ENCODE measurements around the gene TSPAN33.
"Not testable (repeated sequence)": the region's sequence is repeated elsewhere in the genome, so short reads cannot be mapped to it uniquely, and the experiment has no call there.

Gene TSPAN33

GRCh38 chr7:129212126-129212525 lies 67.6 kb downstream of the TSPAN33 start:
- Histone ChIP-seq H3K9me3 (0 out of 2 replicates have a peak, but pooled peaks cover 3% of the 10 kb centered on the region), H3K27me3 (no peaks in the 10 kb centered on the region), H3K4me3 (ENCODE audit: low read depth, low read length) (no peak overlapping the region), H3K36me3 (no peaks in the 10 kb centered on the region), H3K4me1 (no peaks in the 10 kb centered on the region)
- no peak for TF ChIP-seq CTCF (IDR thresholded peaks at IDR 0.05; ENCODE audit: low read depth, low read length)
- DNase-seq: no peak

- no peaks in the 10 kb centered on the region for H3K27me3 ChIP-seq
- H3K4me1 ChIP-seq: no peaks in the 10 kb centered on the region
- H3K9me3 ChIP-seq: 0 out of 2 replicates have a peak, but pooled peaks cover 3% of the 10 kb centered on the region
- no peak for TF ChIP-seq CTCF (IDR thresholded peaks at IDR 0.05; ENCODE audit: low read depth, low read length)
- H3K4me3 ChIP-seq (ENCODE audit: low read depth, low read length): no peak overlapping the region
- no peaks in the 10 kb centered on the region for H3K36me3 ChIP-seq
- no peak for DNase-seq
These were observed 68.1 kb downstream of the TSPAN33 start for GRCh38 chr7:129212596-129212995.

GRCh38 chr7:129213828-129214227 lies 69.3 kb downstream of the TSPAN33 start:
- Histone ChIP-seq H3K4me3 (ENCODE audit: low read depth, low read length) (no peak overlapping the region), H3K9me3 (0 out of 2 replicates have a peak, but pooled peaks cover 3% of the 10 kb centered on the region), H3K4me1 (no peaks in the 10 kb centered on the region), H3K27me3 (no peaks in the 10 kb centered on the region), H3K36me3 (no peaks in the 10 kb centered on the region)
- DNase-seq: peak; percentile 44
- peak; percentile 33 for TF ChIP-seq CTCF (IDR thresholded peaks at IDR 0.05; ENCODE audit: low read depth, low read length)

- not testable (repeated sequence) for H3K36me3 ChIP-seq; H3K4me3 ChIP-seq (ENCODE audit: low read depth, low read length); H3K9me3 ChIP-seq; DNase-seq; H3K4me1 ChIP-seq; H3K27me3 ChIP-seq
These were observed 71.2 kb downstream of the TSPAN33 start for GRCh38 chr7:129215691-129216090.

- H3K36me3 ChIP-seq; H3K9me3 ChIP-seq; H3K4me1 ChIP-seq; H3K27me3 ChIP-seq; H3K4me3 ChIP-seq (ENCODE audit: low read depth, low read length); DNase-seq: not testable (repeated sequence)
These were observed 71.7 kb downstream of the TSPAN33 start for GRCh38 chr7:129216101-129216715.

GRCh38 chr7:129216821-129217416 lies 72.4 kb downstream of the TSPAN33 start:
- H3K9me3 ChIP-seq; H3K4me1 ChIP-seq; H3K27me3 ChIP-seq; H3K4me3 ChIP-seq (ENCODE audit: low read depth, low read length); H3K36me3 ChIP-seq; DNase-seq: not testable (repeated sequence)

GRCh38 chr7:129218514-129219062 lies 74.1 kb downstream of the TSPAN33 start:
- no peaks in the 10 kb centered on the region for H3K27me3 ChIP-seq
- TF ChIP-seq CTCF (IDR thresholded peaks at IDR 0.05; ENCODE audit: low read depth, low read length): peak; percentile 93
- DNase-seq: peak; percentile 90
- H3K4me3 ChIP-seq (ENCODE audit: low read depth, low read length): no peak overlapping the region
- H3K9me3 ChIP-seq: 0 out of 2 replicates have a peak, but pooled peaks cover 3% of the 10 kb centered on the region
- H3K36me3 ChIP-seq: no peaks in the 10 kb centered on the region
- no peaks in the 10 kb centered on the region for H3K4me1 ChIP-seq

GRCh38 chr7:129219166-129219565 lies 74.7 kb downstream of the TSPAN33 start:
- not testable (repeated sequence) for H3K36me3 ChIP-seq, DNase-seq, H3K27me3 ChIP-seq

More at GRCh38 chr7:129219166-129219565, 74.7 kb downstream of the TSPAN33 start:
- not testable (repeated sequence) for H3K9me3 ChIP-seq; H3K4me1 ChIP-seq; H3K4me3 ChIP-seq (ENCODE audit: low read depth, low read length)

Measured in BE2C (cell line).